ENCODE measurements around the gene POLR1G.
"Not testable (repeated sequence)": the region's sequence is repeated elsewhere in the genome, so short reads cannot be mapped to it uniquely, and the experiment has no call there.

Gene POLR1G

GRCh38 chr19:45424191-45425058 lies 18.0 kb downstream of the POLR1G start:
- H3K27ac ChIP-seq, result peak overlapping the region; percentile 88
- TF ChIP-seq CTCF (conservative IDR thresholded peaks at IDR 0.05), result no peak

GRCh38 chr19:45428384-45429231 lies 22.2 kb downstream of the POLR1G start:
- peak; percentile 50 for TF ChIP-seq CTCF (conservative IDR thresholded peaks at IDR 0.05)
- no peak overlapping the region for H3K27ac ChIP-seq

GRCh38 chr19:45429896-45430295 lies 23.5 kb downstream of the POLR1G start:
- not testable (repeated sequence) for H3K27ac ChIP-seq

GRCh38 chr19:45431008-45431407 lies 24.6 kb downstream of the POLR1G start:
- not testable (repeated sequence) for H3K27ac ChIP-seq

- not testable (repeated sequence) for H3K27ac ChIP-seq
Measured at GRCh38 chr19:45432543-45432942, 26.1 kb downstream of the POLR1G start.

- no peak overlapping the region for H3K27ac ChIP-seq
- no peak for TF ChIP-seq CTCF (conservative IDR thresholded peaks at IDR 0.05)
Measured at GRCh38 chr19:45437328-45437727, 30.9 kb downstream of the POLR1G start.

GRCh38 chr19:45439190-45439568 lies 32.7 kb downstream of the POLR1G start:
- no peak for TF ChIP-seq CTCF (conservative IDR thresholded peaks at IDR 0.05)
- peak overlapping the region; percentile 74; the same call in 1 of the 2 replicates for H3K27ac ChIP-seq

GRCh38 chr19:45439569-45440258 lies 33.3 kb downstream of the POLR1G start:
- peak; percentile 100 for TF ChIP-seq CTCF (conservative IDR thresholded peaks at IDR 0.05)
- H3K27ac ChIP-seq, result peak overlapping the region; percentile 74

All from VCaP (cell line).